ENCODE measurements around the gene CENPA.
"Not testable (repeated sequence)": the region's sequence is repeated elsewhere in the genome, so short reads cannot be mapped to it uniquely, and the experiment has no call there.

Gene CENPA

GRCh38 chr2:26760991-26761390 is 24.9 kb upstream of the CENPA start:
- 87 to 91% methylated on average over 9 to 10 of the region's 10 CpGs for WGBS, 2 experiments (ENCODE audit: insufficient coverage in 2 of 2)
- H3K36me3 ChIP-seq (ENCODE audit: control insufficient read depth, insufficient read depth, low read length); H3K9me3 ChIP-seq (ENCODE audit: control insufficient read depth, low read length); H3K4me3 ChIP-seq (ENCODE audit: extremely low read depth, insufficient read depth, low read length, poor library complexity, severe bottlenecking); H3K27ac ChIP-seq (ENCODE audit: low read depth, low read length, severe bottlenecking): not testable (repeated sequence)
- H3K4me1 ChIP-seq (ENCODE audit: control insufficient read depth, insufficient read depth, low read length, poor library complexity, severe bottlenecking): peaks cover 34% of the 10 kb centered on the region

GRCh38 chr2:26763019-26763418 is 22.8 kb upstream of the CENPA start:
- 91 to 95% methylated on average over 8 to 9 of the region's 10 CpGs for WGBS, 2 experiments (ENCODE audit: insufficient coverage in 2 of 2)
- Histone ChIP-seq H3K36me3 (ENCODE audit: control insufficient read depth, insufficient read depth, low read length) (peaks cover 3% of the 10 kb centered on the region), H3K4me1 (ENCODE audit: control insufficient read depth, insufficient read depth, low read length, poor library complexity, severe bottlenecking) (peaks cover 31% of the 10 kb centered on the region), H3K27ac (ENCODE audit: low read depth, low read length, severe bottlenecking) (no peak overlapping the region), H3K4me3 (ENCODE audit: extremely low read depth, insufficient read depth, low read length, poor library complexity, severe bottlenecking) (no peak overlapping the region), H3K9me3 (ENCODE audit: control insufficient read depth, low read length) (no peaks in the 10 kb centered on the region)

GRCh38 chr2:26764078-26764887 is 21.6 kb upstream of the CENPA start, which contains the start of gene SLC35F6:
Gene SLC35F6 (plus strand): TSS chr2:26764284. CDS start chr2:26764350, 66 bp downstream.
- no peaks in the 10 kb centered on the region for H3K9me3 ChIP-seq (ENCODE audit: control insufficient read depth, low read length)
- 2 to 3% methylated on average over 50 to 54 of the region's 68 CpGs for WGBS, 2 experiments (ENCODE audit: insufficient coverage in 2 of 2)
- peaks cover 10% of the 10 kb centered on the region for H3K36me3 ChIP-seq (ENCODE audit: control insufficient read depth, insufficient read depth, low read length)
- peak within 1 kb of the TSS; percentile 85 for H3K4me3 ChIP-seq (ENCODE audit: extremely low read depth, insufficient read depth, low read length, poor library complexity, severe bottlenecking)
- H3K27ac ChIP-seq (ENCODE audit: low read depth, low read length, severe bottlenecking): peak within 1 kb of the TSS; percentile 62
- peaks cover 24% of the 10 kb centered on the region for H3K4me1 ChIP-seq (ENCODE audit: control insufficient read depth, insufficient read depth, low read length, poor library complexity, severe bottlenecking)

- H3K4me1 ChIP-seq (ENCODE audit: control insufficient read depth, insufficient read depth, low read length, poor library complexity, severe bottlenecking): peaks cover 26% of the 10 kb centered on the region
- H3K9me3 ChIP-seq (ENCODE audit: control insufficient read depth, low read length): no peaks in the 10 kb centered on the region
- peak overlapping the region; percentile 85 for H3K4me3 ChIP-seq (ENCODE audit: extremely low read depth, insufficient read depth, low read length, poor library complexity, severe bottlenecking)
- WGBS, 2 experiments (ENCODE audit: insufficient coverage in 2 of 2): 53 to 59% methylated on average over 3 of the region's 3 CpGs
- H3K27ac ChIP-seq (ENCODE audit: low read depth, low read length, severe bottlenecking): no peak overlapping the region
- H3K36me3 ChIP-seq (ENCODE audit: control insufficient read depth, insufficient read depth, low read length): peaks cover 10% of the 10 kb centered on the region
Observed at GRCh38 chr2:26764906-26765305, 20.9 kb upstream of the CENPA start.

- Histone ChIP-seq H3K4me3 (ENCODE audit: extremely low read depth, insufficient read depth, low read length, poor library complexity, severe bottlenecking) (peak overlapping the region; percentile 85), H3K4me1 (ENCODE audit: control insufficient read depth, insufficient read depth, low read length, poor library complexity, severe bottlenecking) (peaks cover 26% of the 10 kb centered on the region), H3K9me3 (ENCODE audit: control insufficient read depth, low read length) (no peaks in the 10 kb centered on the region), H3K36me3 (ENCODE audit: control insufficient read depth, insufficient read depth, low read length) (peaks cover 10% of the 10 kb centered on the region), H3K27ac (ENCODE audit: low read depth, low read length, severe bottlenecking) (no peak overlapping the region)
- 93 to 97% methylated on average over 9 to 10 of the region's 10 CpGs for WGBS, 2 experiments (ENCODE audit: insufficient coverage in 2 of 2)
Observed at GRCh38 chr2:26765475-26766200, 20.2 kb upstream of the CENPA start.

GRCh38 chr2:26767129-26767528 is 18.7 kb upstream of the CENPA start:
- no peak overlapping the region for H3K4me3 ChIP-seq (ENCODE audit: extremely low read depth, insufficient read depth, low read length, poor library complexity, severe bottlenecking)
- H3K36me3 ChIP-seq (ENCODE audit: control insufficient read depth, insufficient read depth, low read length): peaks cover 14% of the 10 kb centered on the region
- WGBS, 2 experiments (ENCODE audit: insufficient coverage in 2 of 2): 52 to 62% methylated on average over 4 to 5 of the region's 5 CpGs
- peaks cover 26% of the 10 kb centered on the region for H3K4me1 ChIP-seq (ENCODE audit: control insufficient read depth, insufficient read depth, low read length, poor library complexity, severe bottlenecking)
- peak overlapping the region; percentile 55 for H3K27ac ChIP-seq (ENCODE audit: low read depth, low read length, severe bottlenecking)
- H3K9me3 ChIP-seq (ENCODE audit: control insufficient read depth, low read length): no peaks in the 10 kb centered on the region

GRCh38 chr2:26767894-26768487 is 17.9 kb upstream of the CENPA start:
- WGBS, 2 experiments (ENCODE audit: insufficient coverage in 2 of 2): 87 to 100% methylated on average over 4 of the region's 5 CpGs
- Histone ChIP-seq H3K4me1 (ENCODE audit: control insufficient read depth, insufficient read depth, low read length, poor library complexity, severe bottlenecking) (peaks cover 26% of the 10 kb centered on the region), H3K9me3 (ENCODE audit: control insufficient read depth, low read length) (no peaks in the 10 kb centered on the region), H3K36me3 (ENCODE audit: control insufficient read depth, insufficient read depth, low read length) (peaks cover 17% of the 10 kb centered on the region), H3K4me3 (ENCODE audit: extremely low read depth, insufficient read depth, low read length, poor library complexity, severe bottlenecking) (no peak overlapping the region), H3K27ac (ENCODE audit: low read depth, low read length, severe bottlenecking) (no peak overlapping the region)

GRCh38 chr2:26768759-26769088 is 17.1 kb upstream of the CENPA start:
- no peak overlapping the region for H3K4me3 ChIP-seq (ENCODE audit: extremely low read depth, insufficient read depth, low read length, poor library complexity, severe bottlenecking)
- WGBS, 2 experiments (ENCODE audit: insufficient coverage in 2 of 2): 88% methylated on average over 3 of the region's 3 CpGs; no CpG with 5 or more reads in 1 of the 2 experiments

GRCh38 chr2:26769089-26769761 is 16.6 kb upstream of the CENPA start:
- H3K27ac ChIP-seq (ENCODE audit: low read depth, low read length, severe bottlenecking): peak overlapping the region; percentile 29
- H3K36me3 ChIP-seq (ENCODE audit: control insufficient read depth, insufficient read depth, low read length): peaks cover 23% of the 10 kb centered on the region
- peaks cover 26% of the 10 kb centered on the region for H3K4me1 ChIP-seq (ENCODE audit: control insufficient read depth, insufficient read depth, low read length, poor library complexity, severe bottlenecking)
- WGBS, 2 experiments (ENCODE audit: insufficient coverage in 2 of 2): 81 to 89% methylated on average over 12 to 13 of the region's 14 CpGs
- H3K4me3 ChIP-seq (ENCODE audit: extremely low read depth, insufficient read depth, low read length, poor library complexity, severe bottlenecking): no peak overlapping the region
- H3K9me3 ChIP-seq (ENCODE audit: control insufficient read depth, low read length): no peaks in the 10 kb centered on the region

More at GRCh38 chr2:26768759-26769088, 17.1 kb upstream of the CENPA start:
- H3K36me3 ChIP-seq (ENCODE audit: control insufficient read depth, insufficient read depth, low read length): peaks cover 19% of the 10 kb centered on the region
- H3K27ac ChIP-seq (ENCODE audit: low read depth, low read length, severe bottlenecking): no peak overlapping the region
- peaks cover 26% of the 10 kb centered on the region for H3K4me1 ChIP-seq (ENCODE audit: control insufficient read depth, insufficient read depth, low read length, poor library complexity, severe bottlenecking)
- H3K9me3 ChIP-seq (ENCODE audit: control insufficient read depth, low read length): no peaks in the 10 kb centered on the region

- Histone ChIP-seq H3K36me3 (ENCODE audit: control insufficient read depth, insufficient read depth, low read length) (peaks cover 41% of the 10 kb centered on the region), H3K4me1 (ENCODE audit: control insufficient read depth, insufficient read depth, low read length, poor library complexity, severe bottlenecking) (peaks cover 15% of the 10 kb centered on the region), H3K4me3 (ENCODE audit: extremely low read depth, insufficient read depth, low read length, poor library complexity, severe bottlenecking) (no peak overlapping the region), H3K9me3 (ENCODE audit: control insufficient read depth, low read length) (no peaks in the 10 kb centered on the region), H3K27ac (ENCODE audit: low read depth, low read length, severe bottlenecking) (no peak overlapping the region)
- WGBS, 2 experiments (ENCODE audit: insufficient coverage in 2 of 2): 96 to 100% methylated on average over 3 to 4 of the region's 6 CpGs
Observed at GRCh38 chr2:26770986-26771586, 14.8 kb upstream of the CENPA start.
